H7 (cell line): Measurements from ENCODE around the gene ERVFRD-1. TPM values are rescaled to one million over a fixed set of nuclear protein-coding genes. Genes with fewer than 3 reads are reported as not detected.
A peak's percentile ranks its signal among the peaks of the same experiment; 100 is the strongest.
"Not testable (repeated sequence)": the region's sequence is repeated elsewhere in the genome, so short reads cannot be mapped to it uniquely, and the experiment has no call there.

Experiments
- DNase-seq: peaks from one replicate; pipeline ENCODE4 v3.0.0; 2012
- H3K27me3 ChIP-seq: 2 replicates; pipeline ENCODE4 v1.6.0; 2011; ENCODE audit warnings: mild to moderate bottlenecking, low read length; ENCODE audit not compliant: control insufficient read depth, insufficient read depth
- H3K36me3 ChIP-seq: replicated peaks from 2 replicates; pipeline ENCODE4 v1.5.1; 2011; ENCODE audit warnings: low read length; ENCODE audit not compliant: control insufficient read depth, insufficient read depth
- H3K4me3 ChIP-seq: 2 replicates; pipeline ENCODE4 v1.5.1; 2011; ENCODE audit warnings: low read depth, mild to moderate bottlenecking, control low read depth, low read length, moderate library complexity; ENCODE audit not compliant: insufficient read depth
- total RNA-seq: library from RNA; depleted of rRNA; stranded (reverse); fragments of >200 nt; shearing (Covaris generic); gene quantifications from 2 replicates; pipeline ENCODE4 v1.2.3, GENCODE V29; 2014

The ERVFRD-1 gene
- total RNA-seq, 1 experiment from 2014 or later: not detected

DNA sequence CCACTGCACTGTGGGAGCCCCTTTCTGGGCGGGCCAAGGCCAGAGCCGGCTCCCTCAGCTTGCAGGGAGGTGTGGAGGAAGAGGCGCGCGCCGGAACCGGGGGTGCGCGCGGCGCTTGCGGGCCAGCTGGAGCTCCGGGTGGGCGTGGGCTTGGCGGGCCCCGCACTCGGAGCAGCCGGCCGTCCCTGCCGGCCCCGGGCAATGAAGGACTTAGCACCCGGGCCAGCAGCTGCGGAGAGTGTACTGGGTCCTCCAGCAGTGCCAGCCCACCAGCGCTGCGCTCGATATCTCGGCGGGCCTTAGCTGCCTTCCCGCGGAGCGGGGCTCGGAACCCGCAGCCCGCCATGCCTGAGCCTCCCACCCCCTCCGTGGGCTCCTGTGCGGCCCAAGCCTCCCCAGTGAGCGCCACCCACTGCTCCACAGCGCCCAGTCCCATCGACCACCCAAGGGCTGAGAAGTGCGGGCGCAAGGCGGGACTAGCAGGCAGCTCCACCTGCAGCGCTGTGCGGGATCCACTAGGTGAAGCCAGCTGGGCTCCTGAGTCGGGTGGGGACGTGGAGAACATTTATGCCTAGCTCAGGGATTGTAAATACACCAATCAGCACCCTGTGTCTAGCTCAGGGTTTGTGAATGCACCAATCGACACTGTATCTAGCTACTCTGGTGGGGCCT, 24.2 kb downstream of the ERVFRD-1 start:
- not testable (repeated sequence) for H3K36me3 ChIP-seq, DNase-seq, H3K27me3 ChIP-seq
- H3K4me3 ChIP-seq: peak overlapping the region; percentile 12; the same call in 1 of the 2 replicates

DNA sequence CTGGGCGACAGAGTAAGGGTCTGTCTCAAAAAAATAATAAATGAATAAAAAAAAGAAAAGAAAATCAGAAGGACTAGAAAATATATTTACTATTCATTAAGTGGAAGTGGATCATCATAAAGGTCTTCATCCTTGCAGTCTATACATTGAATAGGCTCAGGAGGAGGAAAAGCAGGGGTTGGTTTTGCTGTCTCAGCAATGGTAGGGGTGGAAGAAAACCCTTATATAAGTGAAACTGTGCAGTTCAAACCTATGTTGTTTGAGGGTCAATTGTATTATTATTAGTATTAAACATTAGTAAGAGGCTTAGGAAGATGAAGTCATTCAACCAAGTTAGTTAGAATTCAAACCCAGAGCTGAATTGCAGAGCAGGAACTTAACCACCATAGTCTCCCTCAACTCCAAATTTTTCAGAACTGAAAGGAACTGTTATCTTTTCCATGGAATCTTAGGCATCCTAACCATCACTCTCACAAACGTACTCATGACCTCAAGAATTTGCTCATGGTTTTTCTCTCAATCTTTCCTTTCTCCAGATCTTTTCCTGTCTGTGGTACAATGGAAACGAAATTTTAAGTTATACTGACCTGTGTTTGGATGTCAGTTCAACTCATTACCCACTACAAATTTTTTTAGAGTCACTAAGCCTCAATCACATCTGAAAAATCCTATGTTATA, 25.6 kb downstream of the ERVFRD-1 start:
- DNase-seq: no peak
- Histone ChIP-seq H3K27me3 (no peaks in the 10 kb centered on the region), H3K36me3 (no peaks in the 10 kb centered on the region), H3K4me3 (no peak overlapping the region)

DNA sequence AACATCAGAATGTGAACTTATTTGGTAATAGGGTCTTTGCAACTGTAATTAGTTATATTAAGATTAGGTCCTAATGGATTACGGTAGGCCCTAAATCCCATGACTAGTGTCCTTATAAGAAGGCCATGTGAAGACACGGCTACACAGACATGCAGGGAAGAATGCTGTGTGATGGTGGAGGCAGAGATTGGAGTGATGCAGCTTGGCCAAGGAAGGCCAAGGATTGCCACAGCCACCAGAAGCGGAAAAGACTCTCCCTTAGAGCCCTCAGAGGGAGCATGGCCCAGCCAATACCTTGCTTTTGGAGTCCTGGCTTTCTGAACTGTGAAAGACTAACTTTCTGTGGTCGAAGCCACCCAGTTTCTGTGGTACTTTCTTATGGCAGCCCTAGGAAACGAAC, 27.6 kb downstream of the ERVFRD-1 start:
- H3K36me3 ChIP-seq: no peaks in the 10 kb centered on the region
- DNase-seq: no peak
- no peak overlapping the region for H3K4me3 ChIP-seq
- H3K27me3 ChIP-seq: no peaks in the 10 kb centered on the region

DNA sequence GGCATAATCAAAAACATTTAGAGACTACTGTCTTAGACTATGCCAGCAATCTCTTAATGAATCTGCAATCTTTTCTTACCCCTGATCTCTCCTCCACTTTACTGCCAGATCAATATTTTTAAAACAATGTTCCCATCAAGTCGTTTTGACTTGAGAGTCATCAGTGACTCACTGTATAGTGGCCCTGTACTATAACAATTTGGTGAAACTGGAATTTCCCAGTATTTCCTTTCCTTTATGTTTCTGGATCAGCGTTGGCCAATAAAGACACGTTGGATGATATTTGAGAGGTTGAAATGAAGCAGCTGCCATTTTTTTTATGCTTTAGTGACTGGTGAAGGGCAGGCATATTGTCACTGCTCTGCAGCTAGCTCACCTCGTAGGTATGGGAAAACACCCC, 28.0 kb downstream of the ERVFRD-1 start:
- no peak overlapping the region for H3K4me3 ChIP-seq
- H3K27me3 ChIP-seq: no peaks in the 10 kb centered on the region
- no peak for DNase-seq
- no peaks in the 10 kb centered on the region for H3K36me3 ChIP-seq

DNA sequence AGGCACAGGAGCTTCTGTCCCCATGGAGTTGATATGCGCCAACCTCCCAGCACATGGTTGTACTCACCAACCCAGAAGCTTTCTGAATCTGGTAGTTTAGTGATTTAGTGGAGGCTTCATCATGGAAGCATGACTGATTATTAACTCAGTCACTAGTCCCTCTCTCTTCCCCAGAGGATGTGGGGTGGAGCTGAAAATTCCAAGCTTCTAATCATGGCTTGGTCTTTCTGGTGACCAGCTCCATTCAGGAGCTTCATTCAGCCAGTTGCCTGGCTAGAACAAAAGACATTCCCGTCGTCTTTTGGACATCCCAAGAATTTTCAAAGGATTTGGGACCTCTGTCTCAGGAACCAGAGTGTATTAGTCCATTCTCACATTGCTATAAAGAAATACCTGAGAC, 31.2 kb downstream of the ERVFRD-1 start:
- no peak overlapping the region for H3K4me3 ChIP-seq
- no peak for DNase-seq
- no peaks in the 10 kb centered on the region for H3K27me3 ChIP-seq
- no peaks in the 10 kb centered on the region for H3K36me3 ChIP-seq

DNA sequence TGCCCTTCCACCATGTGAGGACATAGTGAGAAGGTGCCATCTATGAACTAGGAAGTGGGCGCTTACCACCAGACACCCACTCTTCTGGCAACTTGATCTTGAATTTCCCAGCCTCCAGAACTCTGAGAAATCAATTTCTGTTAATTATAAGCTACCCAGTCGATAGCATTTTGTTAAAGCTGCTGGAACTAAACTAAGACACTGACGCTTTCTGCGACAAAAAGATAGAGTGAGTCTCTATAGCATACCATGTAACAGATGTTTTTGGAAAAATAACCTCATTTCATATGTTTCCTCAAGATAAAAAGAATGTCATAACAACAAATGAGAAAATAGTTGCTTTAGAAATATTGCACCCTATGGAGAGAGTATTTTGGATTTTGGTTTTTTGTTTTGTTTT, 33.3 kb downstream of the ERVFRD-1 start:
- no peaks in the 10 kb centered on the region for H3K36me3 ChIP-seq
- H3K27me3 ChIP-seq: no peaks in the 10 kb centered on the region
- H3K4me3 ChIP-seq: no peak overlapping the region
- DNase-seq: no peak

DNA sequence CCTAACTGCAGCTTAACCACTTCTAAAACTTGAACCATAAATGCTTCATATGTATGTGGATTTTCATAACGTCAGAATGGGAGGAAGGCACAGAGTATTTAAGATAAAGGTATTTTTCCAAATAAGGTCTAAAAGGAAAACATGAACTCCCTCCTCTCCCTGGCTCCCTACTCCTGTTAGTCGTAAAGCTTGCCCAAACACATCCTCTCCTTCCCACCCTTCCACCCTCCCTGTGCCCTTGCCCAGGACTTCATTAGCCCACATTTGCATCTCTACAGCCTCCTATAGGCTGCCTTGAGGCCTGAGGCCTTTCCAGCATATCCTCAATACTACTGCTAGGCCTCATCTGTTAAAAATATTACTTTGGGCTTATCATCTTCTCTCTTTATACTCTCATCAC, 35.0 kb downstream of the ERVFRD-1 start:
- Histone ChIP-seq H3K27me3 (no peaks in the 10 kb centered on the region), H3K4me3 (no peak overlapping the region), H3K36me3 (no peaks in the 10 kb centered on the region)
- DNase-seq: peak; percentile 35

DNA sequence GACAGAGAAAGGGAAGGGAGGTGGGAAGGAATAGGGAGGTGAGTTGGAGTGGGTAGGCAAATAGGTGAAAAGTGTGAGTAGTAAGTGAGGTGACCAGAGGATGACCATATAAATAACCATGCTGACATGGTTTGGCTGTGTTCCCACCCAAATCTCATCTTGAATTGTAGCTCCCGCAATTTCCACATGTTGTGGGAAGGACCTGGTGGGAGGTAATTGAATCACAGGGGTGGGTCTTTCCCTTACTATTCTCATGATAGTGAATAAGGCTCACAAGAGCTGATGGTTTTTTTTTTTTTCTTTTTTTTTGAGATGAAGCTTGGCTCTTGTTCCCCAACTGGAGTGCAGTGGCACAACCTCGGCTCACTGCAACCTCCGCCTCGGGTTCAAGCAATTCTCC, 39.4 kb downstream of the ERVFRD-1 start:
- Histone ChIP-seq H3K36me3 (no peaks in the 10 kb centered on the region), H3K27me3 (no peaks in the 10 kb centered on the region), H3K4me3 (no peak overlapping the region)
- DNase-seq: no peak

DNA sequence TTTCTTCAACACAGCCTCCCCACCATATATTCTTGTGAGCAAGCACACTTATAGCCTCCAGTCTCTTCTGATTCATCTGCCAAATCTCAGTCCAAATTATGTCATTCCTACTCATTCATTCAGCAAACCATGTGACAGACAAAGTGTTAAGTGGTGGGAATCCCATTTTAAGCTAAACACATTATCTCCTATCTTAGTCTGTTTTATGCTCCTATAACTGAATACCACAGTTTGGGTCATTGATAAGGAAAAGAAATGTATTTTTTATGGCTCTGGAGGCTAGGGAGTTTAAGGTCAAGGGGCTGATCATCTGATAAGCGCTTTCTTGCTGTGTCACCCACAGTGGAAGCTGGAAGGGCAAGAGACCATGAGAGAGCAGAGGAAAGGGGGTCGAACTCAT, 41.8 kb downstream of the ERVFRD-1 start:
- no peak overlapping the region for H3K4me3 ChIP-seq
- DNase-seq: no peak
- H3K27me3 ChIP-seq: no peaks in the 10 kb centered on the region
- no peaks in the 10 kb centered on the region for H3K36me3 ChIP-seq

DNA sequence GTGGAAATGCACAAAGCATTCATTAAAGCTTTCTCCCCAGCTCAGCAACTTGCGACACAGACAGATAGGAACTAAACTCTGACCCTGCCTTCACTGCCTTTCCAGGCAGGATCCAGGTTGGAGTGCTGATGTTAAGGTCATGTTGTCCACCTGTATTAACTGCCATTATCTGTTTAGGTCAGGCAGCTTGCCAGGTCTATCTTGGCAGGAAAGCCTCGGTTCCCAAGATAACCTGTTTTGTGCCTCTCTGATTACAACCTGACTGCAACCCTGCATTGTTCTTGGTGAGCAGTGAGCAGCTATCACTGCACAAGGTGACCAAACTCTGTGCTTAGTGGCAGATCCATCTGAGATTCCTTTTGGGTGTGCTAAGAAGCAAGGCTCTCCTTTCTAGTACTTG, 44.2 kb downstream of the ERVFRD-1 start:
- Histone ChIP-seq H3K27me3 (no peaks in the 10 kb centered on the region), H3K4me3 (no peak overlapping the region), H3K36me3 (no peaks in the 10 kb centered on the region)
- no peak for DNase-seq

DNA sequence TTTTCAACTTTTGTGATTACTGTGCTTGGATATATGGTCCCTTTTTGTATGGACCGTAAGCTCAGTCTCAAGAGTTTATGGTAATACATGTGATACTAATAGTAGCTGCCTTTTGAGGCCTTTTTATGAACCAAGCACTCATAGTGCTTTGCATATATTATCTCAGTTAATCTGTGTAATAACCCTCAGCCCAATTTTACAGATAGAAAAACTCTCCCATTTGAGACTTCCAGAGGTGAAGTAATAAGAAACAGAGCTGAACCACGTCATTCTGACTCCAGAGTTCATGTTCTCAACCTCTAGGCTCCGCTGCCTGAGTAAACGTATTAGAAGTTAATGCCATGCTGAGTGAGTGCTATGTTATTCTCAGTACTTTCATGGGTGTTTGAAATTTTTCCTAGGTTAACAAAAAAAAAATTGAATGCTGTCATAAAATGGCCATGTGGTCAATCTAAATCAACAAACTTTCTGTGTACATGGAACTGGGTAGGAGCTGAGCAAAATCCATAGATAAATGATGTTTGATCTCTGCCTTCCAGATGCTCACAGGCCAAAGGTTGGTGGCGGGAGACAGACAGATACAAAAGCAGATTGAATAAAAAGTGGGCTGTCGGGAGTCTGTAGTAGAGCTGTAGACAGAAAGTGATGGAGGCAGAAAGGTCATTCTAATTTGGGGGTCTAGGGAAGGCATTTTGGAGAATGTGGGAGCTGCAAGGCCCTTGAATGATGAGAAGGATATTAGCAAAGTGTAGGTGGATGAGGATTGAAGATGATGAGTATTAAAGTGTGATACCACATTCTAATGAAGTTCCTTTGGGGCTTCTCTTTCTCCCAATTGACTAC, 44.8 kb downstream of the ERVFRD-1 start:
- H3K4me3 ChIP-seq: no peak overlapping the region
- no peak for DNase-seq

DNA sequence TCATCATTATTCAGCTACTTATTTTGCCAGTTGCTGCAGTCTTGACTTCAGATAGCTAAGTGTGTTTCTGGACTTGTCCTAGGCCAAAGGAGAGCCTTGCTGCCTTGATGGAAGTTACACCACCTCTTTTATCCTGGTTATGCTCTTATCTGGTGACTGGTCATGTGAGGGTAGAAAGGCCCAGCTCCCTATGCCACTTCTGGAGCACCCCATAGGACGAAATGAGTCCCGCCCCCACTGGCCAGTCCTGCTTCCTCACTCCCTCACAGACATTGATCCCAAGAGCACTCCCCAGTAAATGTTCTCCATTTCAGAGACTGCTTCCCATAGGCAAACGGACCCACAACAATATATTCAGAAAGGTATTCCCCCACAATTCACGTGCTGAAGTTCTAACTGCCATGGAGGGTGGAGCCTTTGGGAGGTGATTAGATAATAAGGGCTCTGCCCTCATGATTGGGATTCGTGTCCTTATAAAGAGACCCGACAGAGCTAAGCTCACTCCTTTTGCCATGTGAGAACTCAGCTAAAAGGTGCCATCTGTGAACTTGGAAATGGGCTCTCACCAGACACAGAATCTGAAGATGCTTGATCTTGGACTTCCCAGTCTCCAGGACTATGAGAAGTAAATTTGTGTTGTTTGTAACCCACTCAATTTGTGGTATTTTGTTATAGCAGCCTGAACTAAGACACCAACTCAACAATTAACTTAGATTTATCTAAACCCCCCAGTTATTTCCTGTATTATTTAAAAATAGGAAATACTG, 45.9 kb downstream of the ERVFRD-1 start:
- H3K36me3 ChIP-seq: no peaks in the 10 kb centered on the region
- H3K27me3 ChIP-seq: no peaks in the 10 kb centered on the region
- DNase-seq: peak; percentile 31
- H3K4me3 ChIP-seq: no peak overlapping the region

More for the DNA sequence above, 44.8 kb downstream of the ERVFRD-1 start:
- Histone ChIP-seq H3K36me3 (no peaks in the 10 kb centered on the region), H3K27me3 (no peaks in the 10 kb centered on the region)

DNA sequence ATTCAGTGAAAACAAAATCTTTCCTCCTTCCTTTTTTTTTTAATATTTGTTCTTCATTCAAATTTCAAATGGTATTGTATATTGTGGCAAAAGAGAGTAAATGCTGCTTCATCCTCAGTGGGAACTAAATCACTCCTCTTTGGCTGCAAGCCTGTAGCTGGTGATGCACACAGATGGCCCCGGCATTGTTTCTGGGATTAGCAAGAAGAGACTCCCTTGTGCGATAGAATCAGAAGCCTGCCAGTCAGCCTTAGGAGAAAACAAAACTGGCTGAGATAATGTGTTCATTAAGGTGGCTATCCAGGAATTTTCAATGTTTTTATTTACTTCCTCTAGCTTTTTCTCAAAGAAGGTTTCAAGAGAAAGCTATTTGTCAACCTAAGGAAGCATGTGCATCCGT, 46.7 kb downstream of the ERVFRD-1 start:
- Histone ChIP-seq H3K4me3 (no peak overlapping the region), H3K27me3 (no peaks in the 10 kb centered on the region), H3K36me3 (no peaks in the 10 kb centered on the region)
- no peak for DNase-seq

DNA sequence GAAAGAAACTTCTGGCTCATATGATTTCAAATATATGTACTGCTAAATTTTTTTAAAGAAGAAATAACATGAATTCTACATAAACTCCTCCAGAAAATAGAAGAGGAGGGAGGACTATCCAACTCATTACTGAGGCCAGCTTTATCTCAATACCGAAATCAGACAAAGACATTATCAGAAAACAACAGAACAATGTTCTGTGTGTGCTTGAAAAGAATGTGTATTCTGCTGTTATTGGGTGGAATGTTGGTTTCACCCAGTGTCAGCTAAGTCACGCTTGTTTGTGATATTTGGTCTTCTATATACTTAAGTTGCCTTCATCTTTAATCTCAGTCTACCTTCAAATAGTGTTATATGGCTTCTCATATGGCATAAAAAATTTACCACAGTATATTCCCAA, 48.8 kb downstream of the ERVFRD-1 start:
- H3K4me3 ChIP-seq: no peak overlapping the region
- no peaks in the 10 kb centered on the region for H3K27me3 ChIP-seq
- H3K36me3 ChIP-seq: no peaks in the 10 kb centered on the region
- no peak for DNase-seq
